H9 (cell line): ENCODE results near the gene MYO5B. TPM values are rescaled to one million over a fixed set of nuclear protein-coding genes. Genes with fewer than 3 reads are reported as not detected.
A peak's percentile ranks its signal among the peaks of the same experiment; 100 is the strongest.

Experiments
- DNase-seq: peaks from one replicate; pipeline ENCODE4 v3.0.0-alpha.2; 2017
- H2AFZ ChIP-seq: one replicate; pipeline ENCODE4 v1.6.1; 2013; ENCODE audit warnings: mild to moderate bottlenecking, low read length, control low read depth, moderate library complexity
- H2AK5ac ChIP-seq: 2 replicates; pipeline ENCODE4 v1.6.1; 2013; ENCODE audit warnings: low read length, control low read depth, mixed read lengths; ENCODE audit not compliant: insufficient read length
- H2BK120ac ChIP-seq: one replicate; pipeline ENCODE4 v1.6.1; 2013; ENCODE audit warnings: low read depth, mild to moderate bottlenecking, low read length, control low read depth, inconsistent platforms; ENCODE audit not compliant: poor library complexity, severe bottlenecking
- H2BK12ac ChIP-seq: 2 replicates; pipeline ENCODE4 v1.6.1; 2013; ENCODE audit warnings: low read length, control low read depth, mixed read lengths, low read depth; ENCODE audit not compliant: insufficient read length
- H2BK15ac ChIP-seq: 2 replicates; pipeline ENCODE4 v1.6.1; 2013; ENCODE audit warnings: low read depth, low read length, control low read depth
- H2BK20ac ChIP-seq: one replicate; pipeline ENCODE4 v1.6.1; 2013; ENCODE audit warnings: low read depth, mild to moderate bottlenecking, low read length, control low read depth, inconsistent platforms; ENCODE audit not compliant: poor library complexity, severe bottlenecking
- H2BK5ac ChIP-seq: 2 replicates; pipeline ENCODE4 v1.6.1; 2013; ENCODE audit warnings: low read length, control low read depth, mixed read lengths; ENCODE audit not compliant: insufficient read length
- H3K14ac ChIP-seq: 2 replicates; pipeline ENCODE4 v1.6.1; 2013; ENCODE audit warnings: low read length, control low read depth; ENCODE audit not compliant: insufficient read depth
- H3K18ac ChIP-seq: 2 replicates; pipeline ENCODE4 v1.6.1; 2013; ENCODE audit warnings: low read depth, mild to moderate bottlenecking, mixed read lengths, low read length, control low read depth; ENCODE audit not compliant: insufficient read length
- H3K23ac ChIP-seq: 2 replicates; pipeline ENCODE4 v1.6.1; 2013; ENCODE audit warnings: low read length, control low read depth, mixed read lengths, low read depth; ENCODE audit not compliant: insufficient read length
- H3K23me2 ChIP-seq: 2 replicates; pipeline ENCODE4 v1.6.1; 2013; ENCODE audit warnings: low read depth, mild to moderate bottlenecking, mixed read lengths, low read length, control low read depth; ENCODE audit not compliant: insufficient read length, poor library complexity, severe bottlenecking
- H3K27ac ChIP-seq: 2 replicates; pipeline ENCODE4 v1.5.1; 2013; ENCODE audit warnings: low read length, control low read depth, mixed read lengths, low read depth; ENCODE audit not compliant: insufficient read length
- H3K27me3 ChIP-seq: 2 replicates; pipeline ENCODE4 v1.6.1; 2013; ENCODE audit warnings: low read length, control low read depth, inconsistent platforms; ENCODE audit not compliant: insufficient read depth
- H3K4ac ChIP-seq: 2 replicates; pipeline ENCODE4 v1.6.1; 2013; ENCODE audit warnings: low read depth, mild to moderate bottlenecking, control low read depth, inconsistent platforms, low read length, moderate library complexity
- H3K4me1 ChIP-seq: 2 replicates; pipeline ENCODE4 v1.6.1; 2013; ENCODE audit warnings: low read length, control low read depth, inconsistent platforms; ENCODE audit not compliant: insufficient read depth
- H3K4me2 ChIP-seq: 2 replicates; pipeline ENCODE4 v1.6.1; 2013; ENCODE audit warnings: low read length, control low read depth, mixed read lengths; ENCODE audit not compliant: insufficient read length, insufficient read depth
- H3K56ac ChIP-seq: 2 replicates; pipeline ENCODE4 v1.6.1; 2013; ENCODE audit warnings: low read depth, mild to moderate bottlenecking, mixed read lengths, low read length, control low read depth; ENCODE audit not compliant: insufficient read length
- H3K79me1 ChIP-seq: 2 replicates; pipeline ENCODE4 v1.6.1; 2013; ENCODE audit warnings: low read depth, mild to moderate bottlenecking, moderate library complexity, low read length, control low read depth, inconsistent platforms; ENCODE audit not compliant: insufficient read depth, poor library complexity, severe bottlenecking
- H3K79me2 ChIP-seq: 2 replicates; pipeline ENCODE4 v1.6.1; 2013; ENCODE audit warnings: low read length, control low read depth, inconsistent platforms; ENCODE audit not compliant: insufficient read depth
- H3K9ac ChIP-seq: 2 replicates; pipeline ENCODE4 v1.6.1; 2013; ENCODE audit warnings: low read length, control low read depth, mixed read lengths; ENCODE audit not compliant: insufficient read length; ENCODE audit errors: extremely low read depth
- H3K9me3 ChIP-seq: one replicate; pipeline ENCODE4 v1.6.1; 2013; ENCODE audit warnings: low read depth, low read length, inconsistent platforms; ENCODE audit not compliant: control insufficient read depth
- H3T11ph ChIP-seq: one replicate; pipeline ENCODE4 v1.6.1; 2013; ENCODE audit warnings: mild to moderate bottlenecking, low read length, control low read depth, inconsistent platforms
- H4K20me1 ChIP-seq: one replicate; pipeline ENCODE4 v1.6.1; 2013; ENCODE audit not compliant: control insufficient read depth, insufficient read length, insufficient read depth
- H4K5ac ChIP-seq: 2 replicates; pipeline ENCODE4 v1.6.1; 2013; ENCODE audit warnings: low read depth, mild to moderate bottlenecking, mixed read lengths, low read length, control low read depth; ENCODE audit not compliant: insufficient read length
- H4K8ac ChIP-seq: replicated peaks from 2 replicates; pipeline ENCODE4 v1.6.1; 2013; ENCODE audit warnings: low read length, control low read depth, mixed read lengths, low read depth; ENCODE audit not compliant: insufficient read length
- H4K91ac ChIP-seq: 2 replicates; pipeline ENCODE4 v1.6.1; 2013; ENCODE audit warnings: low read depth, mild to moderate bottlenecking, moderate library complexity, mixed read lengths, low read length, control low read depth; ENCODE audit not compliant: insufficient read length
- H3K27ac Mint-ChIP-seq, 3 experiments: 2 replicates in 2 of 3; 3 replicates in 1 of 3; pipeline ENCODE4 v1.8.0; 2020 to 2021; ENCODE audit warnings: mixed read lengths in 3 of 3, mild to moderate bottlenecking in 1 of 3, moderate library complexity in 1 of 3
- H3K27me3 Mint-ChIP-seq: 2 replicates; pipeline ENCODE4 v1.8.0; 2021; ENCODE audit warnings: low read depth, mild to moderate bottlenecking, moderate library complexity, mixed read lengths
- H3K36me3 Mint-ChIP-seq, 3 experiments: 2 replicates in 2 of 3; 3 replicates in 1 of 3; pipeline ENCODE4 v1.8.0; 2020 to 2021; ENCODE audit warnings: low read depth in 3 of 3, mixed read lengths in 3 of 3; ENCODE audit not compliant: insufficient read depth in 1 of 3
- H3K4me1 Mint-ChIP-seq, 2 experiments: 2 replicates each; pipeline ENCODE4 v1.8.0; 2020; ENCODE audit warnings: mixed read lengths in 2 of 2
- H3K4me3 Mint-ChIP-seq, 2 experiments: 2 replicates in 1 of 2; 3 replicates in 1 of 2; pipeline ENCODE4 v1.8.0; 2020 to 2021; ENCODE audit warnings: mild to moderate bottlenecking in 2 of 2, mixed read lengths in 2 of 2, moderate library complexity in 1 of 2
- H3K9me3 Mint-ChIP-seq, 2 experiments: 2 replicates in 1 of 2; 3 replicates in 1 of 2; pipeline ENCODE4 v1.8.0; 2020; ENCODE audit warnings: mild to moderate bottlenecking in 2 of 2, mixed read lengths in 2 of 2, moderate library complexity in 1 of 2
- WGBS: extraction: QIAGEN DNeasy Blood & Tissue Kit; methylation state at CpG from one replicate; pipeline ENCODE4 v1.1.7; 2013; ENCODE audit warnings: missing lambda C conversion rate, low lambda C conversion rate, mixed read lengths; ENCODE audit not compliant: insufficient read length; ENCODE audit errors: extremely low coverage; 5-methylcytosine and 5-hydroxymethylcytosine counted together
- total RNA-seq: library from RNA; stranded (reverse); gene quantifications from 2 replicates; pipeline ENCODE4 v1.2.1, GENCODE V29; 2021
- TF ChIP-seq, protein P1 (sequence below): fragments of 200-600 bp; sonication (generic); conservative IDR thresholded peaks from 3 replicates; pipeline ENCODE4 v1.8.0; 2021; ENCODE audit warnings: antibody characterized with exemption, mild to moderate bottlenecking

MYO5B gene
- total RNA-seq, 1 experiment from 2014 or later, result 9.3 TPM

DNA sequence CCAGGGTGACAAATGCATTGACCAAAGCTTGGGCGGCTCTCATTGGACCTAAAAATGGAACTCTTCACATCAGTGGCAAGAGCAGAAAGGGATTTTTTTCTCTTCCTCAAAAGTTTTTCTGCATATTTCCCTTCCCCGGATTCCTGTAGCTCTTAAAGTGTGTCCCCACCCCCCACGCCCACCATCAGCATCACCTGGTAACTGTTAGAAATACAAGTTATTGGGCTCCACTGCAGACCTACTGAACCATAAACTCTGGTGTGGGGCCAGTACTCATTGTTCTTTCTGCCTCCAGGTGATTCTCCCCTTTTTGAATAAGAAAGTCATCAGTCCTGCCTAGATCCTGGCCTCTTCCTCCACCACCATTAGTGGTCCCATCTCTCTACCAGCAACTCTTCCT lies 1.3 kb upstream of the MYO5B start:
- Histone ChIP-seq H4K20me1 (no peaks in the 10 kb centered on the region), H3K4me1 (no peaks in the 10 kb centered on the region), H2BK120ac (no peak overlapping the region), H4K5ac (no peak overlapping the region), H2BK20ac (no peak overlapping the region), H2AK5ac (no peak overlapping the region), H3K23me2 (peaks cover 17% of the 10 kb centered on the region), H3K56ac (no peak overlapping the region), H4K91ac (no peak overlapping the region), H3K79me2 (no peaks in the 10 kb centered on the region), H2BK5ac (no peak overlapping the region), H3K4ac (no peak overlapping the region), H3K23ac (no peak overlapping the region), H3K79me1 (no peaks in the 10 kb centered on the region), H3K14ac (no peak overlapping the region), H3K4me2 (no peak overlapping the region), H4K8ac (no peak overlapping the region), H3K9me3 (no peaks in the 10 kb centered on the region), H2BK15ac (no peak overlapping the region), H2AFZ (no peak overlapping the region), H2BK12ac (no peak overlapping the region), H3K27ac (no peak overlapping the region), H3K27me3 (peaks cover 28% of the 10 kb centered on the region; the same call in 1 of the 2 replicates), H3K18ac (no peak overlapping the region), H3T11ph (no peak overlapping the region), H3K9ac (no peak overlapping the region)
- WGBS, result no CpG with 5 or more reads among the region's 3 CpGs
- Mint-ChIP-seq H3K27ac (no peak overlapping the region), H3K36me3 (no peaks in the 10 kb centered on the region; a peak in 1 of 7 replicates), H3K9me3 (peaks cover 0 to 4% of the 10 kb centered on the region in 2 experiments; a peak in 3 of 5 replicates), H3K27me3 (peaks cover 78% of the 10 kb centered on the region), H3K4me3 (peak overlapping the region in 1 of 2 experiments; percentile 16; a peak in 1 of 5 replicates), H3K4me1 (peaks cover 18 to 25% of the 10 kb centered on the region in 2 experiments)
- DNase-seq, result no peak
- TF ChIP-seq, protein P1, sequence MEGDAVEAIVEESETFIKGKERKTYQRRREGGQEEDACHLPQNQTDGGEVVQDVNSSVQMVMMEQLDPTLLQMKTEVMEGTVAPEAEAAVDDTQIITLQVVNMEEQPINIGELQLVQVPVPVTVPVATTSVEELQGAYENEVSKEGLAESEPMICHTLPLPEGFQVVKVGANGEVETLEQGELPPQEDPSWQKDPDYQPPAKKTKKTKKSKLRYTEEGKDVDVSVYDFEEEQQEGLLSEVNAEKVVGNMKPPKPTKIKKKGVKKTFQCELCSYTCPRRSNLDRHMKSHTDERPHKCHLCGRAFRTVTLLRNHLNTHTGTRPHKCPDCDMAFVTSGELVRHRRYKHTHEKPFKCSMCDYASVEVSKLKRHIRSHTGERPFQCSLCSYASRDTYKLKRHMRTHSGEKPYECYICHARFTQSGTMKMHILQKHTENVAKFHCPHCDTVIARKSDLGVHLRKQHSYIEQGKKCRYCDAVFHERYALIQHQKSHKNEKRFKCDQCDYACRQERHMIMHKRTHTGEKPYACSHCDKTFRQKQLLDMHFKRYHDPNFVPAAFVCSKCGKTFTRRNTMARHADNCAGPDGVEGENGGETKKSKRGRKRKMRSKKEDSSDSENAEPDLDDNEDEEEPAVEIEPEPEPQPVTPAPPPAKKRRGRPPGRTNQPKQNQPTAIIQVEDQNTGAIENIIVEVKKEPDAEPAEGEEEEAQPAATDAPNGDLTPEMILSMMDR, result no peak
